Vagina (tissue), 2 donors: Measurements from ENCODE around the gene CNTN5. TPM values are rescaled to one million over a fixed set of nuclear protein-coding genes. Genes with fewer than 3 reads are reported as not detected.

Experiments
- DNase-seq, 2 donors: peaks; one replicate each; pipeline ENCODE4 v3.0.0-alpha.2; 2017; ENCODE audit errors: extremely low spot score in 2 of 2
- H3K27ac ChIP-seq: fragments of 200-600 bp; sonication (generic); one replicate; pipeline ENCODE4 v1.5.1; 2019
- H3K27me3 ChIP-seq: fragments of 200-600 bp; sonication (generic); one replicate; pipeline ENCODE4 v1.5.1; 2019
- H3K36me3 ChIP-seq, 2 donors: fragments of 200-600 bp; sonication (generic); one replicate each; pipeline ENCODE4 v1.5.1; 2017 to 2019
- H3K4me1 ChIP-seq: fragments of 200-600 bp; sonication (generic); one replicate; pipeline ENCODE4 v1.5.1; 2019
- H3K4me3 ChIP-seq, 2 donors: fragments of 200-600 bp; sonication (generic); 1 replicate in 1 of 2; 2 replicates in 1 of 2; pipeline ENCODE4 v1.5.1; 2016 to 2019
- H3K9me3 ChIP-seq: fragments of 200-600 bp; sonication (generic); one replicate; pipeline ENCODE4 v1.5.1; 2019
- POLR2A ChIP-seq, 2 donors: fragments of 450-650 bp; IDR thresholded peaks; one replicate each; pipeline ENCODE4 v1.6.1; 2017; ENCODE audit warnings: antibody characterized with exemption in 2 of 2, mild to moderate bottlenecking in 2 of 2, moderate library complexity in 2 of 2
- POLR2AphosphoS5 ChIP-seq, 2 donors: sonication (generic); formaldehyde crosslinking; IDR thresholded peaks; one replicate each; pipeline ENCODE4 v1.9.0; 2017; ENCODE audit warnings: antibody characterized with exemption in 2 of 2, mild to moderate bottlenecking in 2 of 2, low read depth in 1 of 2; ENCODE audit not compliant: insufficient read depth in 1 of 2
- intact Hi-C: fragments of 100-400 bp; cut with DNase I; formaldehyde crosslinking; loops from one replicate; pipeline ENCODE4 v1.15.1; 2023
- total RNA-seq: library from RNA; depleted of rRNA; stranded (reverse); fragments of >200 nt; gene quantifications from one replicate; pipeline ENCODE4 v1.2.3, GENCODE V29; 2016
- TF ChIP-seq, protein P1 (sequence below), 3 experiments: fragments of 450-650 bp in 2 of 3; fragments of 200-600 bp in 1 of 3; sonication (generic) in 1 of 3; IDR thresholded peaks; one replicate each; pipeline ENCODE4 v1.5.1; 2017 to 2019; ENCODE audit warnings: antibody characterized with exemption in 3 of 3, mild to moderate bottlenecking in 2 of 3, moderate library complexity in 2 of 3

Gene CNTN5
- total RNA-seq, 1 donor from 2014 or later = 0.25 TPM

DNA sequence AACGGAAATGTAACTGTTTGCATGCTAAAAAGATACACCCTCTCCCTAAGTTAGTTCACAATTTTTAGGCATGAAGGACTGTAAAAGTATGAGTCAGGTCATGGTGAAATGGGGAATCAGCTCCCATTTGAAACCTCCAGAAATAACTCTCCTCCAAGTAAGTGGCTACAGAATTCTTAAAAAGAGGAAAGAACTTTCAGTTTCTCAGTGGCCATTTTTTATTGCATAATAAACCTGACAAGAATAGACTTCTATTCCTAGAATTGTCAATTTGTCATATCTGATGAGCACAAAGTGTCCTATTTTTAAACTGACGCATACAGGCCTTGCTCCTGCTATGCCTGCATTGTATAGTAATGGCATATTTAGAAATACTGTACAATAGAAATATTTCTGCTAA, 612.2 kb downstream of the CNTN5 start:
- intact Hi-C loops = no loop called here
- H3K27me3 ChIP-seq = no peaks in the 10 kb centered on the region
- no peaks in the 10 kb centered on the region for H3K9me3 ChIP-seq
- no peaks in the 10 kb centered on the region for H3K36me3 ChIP-seq
- TF ChIP-seq POLR2AphosphoS5 (IDR thresholded peaks at IDR 0.05; ENCODE audit: insufficient read depth in 1 of 2, low read depth in 1 of 2) (no peak), POLR2A (IDR thresholded peaks at IDR 0.05) (no peak)
- TF ChIP-seq, protein P1, sequence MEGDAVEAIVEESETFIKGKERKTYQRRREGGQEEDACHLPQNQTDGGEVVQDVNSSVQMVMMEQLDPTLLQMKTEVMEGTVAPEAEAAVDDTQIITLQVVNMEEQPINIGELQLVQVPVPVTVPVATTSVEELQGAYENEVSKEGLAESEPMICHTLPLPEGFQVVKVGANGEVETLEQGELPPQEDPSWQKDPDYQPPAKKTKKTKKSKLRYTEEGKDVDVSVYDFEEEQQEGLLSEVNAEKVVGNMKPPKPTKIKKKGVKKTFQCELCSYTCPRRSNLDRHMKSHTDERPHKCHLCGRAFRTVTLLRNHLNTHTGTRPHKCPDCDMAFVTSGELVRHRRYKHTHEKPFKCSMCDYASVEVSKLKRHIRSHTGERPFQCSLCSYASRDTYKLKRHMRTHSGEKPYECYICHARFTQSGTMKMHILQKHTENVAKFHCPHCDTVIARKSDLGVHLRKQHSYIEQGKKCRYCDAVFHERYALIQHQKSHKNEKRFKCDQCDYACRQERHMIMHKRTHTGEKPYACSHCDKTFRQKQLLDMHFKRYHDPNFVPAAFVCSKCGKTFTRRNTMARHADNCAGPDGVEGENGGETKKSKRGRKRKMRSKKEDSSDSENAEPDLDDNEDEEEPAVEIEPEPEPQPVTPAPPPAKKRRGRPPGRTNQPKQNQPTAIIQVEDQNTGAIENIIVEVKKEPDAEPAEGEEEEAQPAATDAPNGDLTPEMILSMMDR (IDR thresholded peaks at IDR 0.05) = no peak
- H3K27ac ChIP-seq = no peak overlapping the region
- no peak overlapping the region for H3K4me3 ChIP-seq
- DNase-seq = no peak
- H3K4me1 ChIP-seq = no peaks in the 10 kb centered on the region

DNA sequence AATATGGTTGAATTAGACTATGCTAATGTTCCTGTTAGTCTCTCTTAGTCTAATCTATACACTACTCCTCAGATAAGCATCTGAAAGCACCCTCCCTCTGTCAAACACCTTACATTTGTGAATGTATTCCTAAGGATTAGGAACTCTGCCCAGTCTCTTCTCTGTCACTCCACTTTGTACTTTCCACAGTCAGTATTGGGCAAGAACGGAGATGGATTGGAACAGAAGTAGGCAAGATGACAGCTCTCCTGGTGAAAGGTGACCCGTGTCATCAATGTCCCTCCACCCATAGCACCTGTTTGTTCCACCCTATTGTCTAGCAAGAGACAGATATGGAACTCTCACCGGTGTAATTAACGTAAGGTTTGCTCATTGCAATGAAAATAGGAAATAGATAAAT, 613.8 kb downstream of the CNTN5 start:
- intact Hi-C loops = no loop called here
- Histone ChIP-seq H3K36me3 (no peaks in the 10 kb centered on the region), H3K4me3 (no peak overlapping the region), H3K27ac (no peak overlapping the region), H3K27me3 (no peaks in the 10 kb centered on the region), H3K4me1 (no peaks in the 10 kb centered on the region), H3K9me3 (no peaks in the 10 kb centered on the region)
- TF ChIP-seq POLR2A (IDR thresholded peaks at IDR 0.05) = no peak
- TF ChIP-seq, protein P1 (IDR thresholded peaks at IDR 0.05) = no peak
- TF ChIP-seq POLR2AphosphoS5 (IDR thresholded peaks at IDR 0.05; ENCODE audit: insufficient read depth in 1 of 2, low read depth in 1 of 2) = no peak
- DNase-seq = no peak

DNA sequence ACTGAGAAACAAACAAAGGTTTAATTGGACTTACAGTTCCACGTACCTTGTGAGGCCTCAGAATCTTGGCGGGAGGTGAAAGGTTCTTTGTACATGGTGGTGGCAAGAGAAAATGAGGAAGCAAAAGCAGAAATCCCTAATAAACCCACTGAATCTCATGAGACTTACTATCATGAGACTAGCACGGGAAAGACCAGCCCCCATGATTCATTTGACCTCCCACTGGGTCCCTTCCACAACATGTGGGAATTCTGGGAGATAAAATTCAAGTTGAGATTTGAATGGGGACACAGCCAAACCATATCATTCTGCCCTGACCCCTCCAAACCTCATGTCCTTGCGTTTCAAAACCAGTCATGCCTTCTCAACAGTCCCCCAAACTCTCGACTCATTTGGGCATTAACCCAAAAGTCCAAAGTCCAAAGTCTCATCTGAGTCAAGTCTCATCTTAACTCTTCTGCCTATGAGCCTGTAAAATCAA, 617.4 kb downstream of the CNTN5 start:
- no peak overlapping the region for H3K4me3 ChIP-seq
- no peaks in the 10 kb centered on the region for H3K4me1 ChIP-seq
- intact Hi-C loops = no loop called here
- no peaks in the 10 kb centered on the region for H3K36me3 ChIP-seq
- H3K27ac ChIP-seq = no peak overlapping the region
- no peaks in the 10 kb centered on the region for H3K9me3 ChIP-seq
- TF ChIP-seq POLR2A (IDR thresholded peaks at IDR 0.05) = no peak
- no peak for TF ChIP-seq POLR2AphosphoS5 (IDR thresholded peaks at IDR 0.05; ENCODE audit: insufficient read depth in 1 of 2, low read depth in 1 of 2)
- TF ChIP-seq, protein P1 (IDR thresholded peaks at IDR 0.05) = no peak
- no peaks in the 10 kb centered on the region for H3K27me3 ChIP-seq
- no peak for DNase-seq

GRCh38 chr11:99640671-99641070, 619.9 kb downstream of the CNTN5 start:
- no peaks in the 10 kb centered on the region for H3K27me3 ChIP-seq
- H3K4me3 ChIP-seq = no peak overlapping the region
- TF ChIP-seq, protein P1 (IDR thresholded peaks at IDR 0.05) = no peak
- no peak for TF ChIP-seq POLR2A (IDR thresholded peaks at IDR 0.05)
- TF ChIP-seq POLR2AphosphoS5 (IDR thresholded peaks at IDR 0.05; ENCODE audit: insufficient read depth in 1 of 2, low read depth in 1 of 2) = no peak
- H3K36me3 ChIP-seq = no peaks in the 10 kb centered on the region
- H3K4me1 ChIP-seq = no peaks in the 10 kb centered on the region
- intact Hi-C loops = no loop called here
- DNase-seq = no peak
- no peak overlapping the region for H3K27ac ChIP-seq
- no peaks in the 10 kb centered on the region for H3K9me3 ChIP-seq

GRCh38 chr11:99645934-99646333, 625.2 kb downstream of the CNTN5 start:
- TF ChIP-seq POLR2AphosphoS5 (IDR thresholded peaks at IDR 0.05; ENCODE audit: insufficient read depth in 1 of 2, low read depth in 1 of 2) (no peak), POLR2A (IDR thresholded peaks at IDR 0.05) (no peak)
- TF ChIP-seq, protein P1 (IDR thresholded peaks at IDR 0.05) = no peak
- intact Hi-C loops = no loop called here

More at GRCh38 chr11:99645934-99646333, 625.2 kb downstream of the CNTN5 start:
- Histone ChIP-seq H3K27me3 (no peaks in the 10 kb centered on the region), H3K4me3 (no peak overlapping the region), H3K36me3 (no peaks in the 10 kb centered on the region), H3K27ac (no peak overlapping the region), H3K9me3 (no peaks in the 10 kb centered on the region), H3K4me1 (no peaks in the 10 kb centered on the region)
- DNase-seq = no peak
